Prostate gland (tissue), 2 donors: Measurements from ENCODE around the gene AP5S1.

Experiments used
- CTCF ChIP-seq, 4 experiments: fragments of 200-600 bp in 2 of 4; fragments of 450-650 bp in 2 of 4; sonication (generic) in 2 of 4; IDR thresholded peaks; 1 replicate in 3 of 4; 2 replicates in 1 of 4; pipeline ENCODE4 v1.5.1; 2016 to 2019; ENCODE audit warnings: antibody characterized with exemption in 4 of 4, mild to moderate bottlenecking in 2 of 4, moderate library complexity in 2 of 4
- POLR2A ChIP-seq: fragments of 450-650 bp; IDR thresholded peaks from one replicate; pipeline ENCODE4 v1.6.1; 2016; ENCODE audit warnings: antibody characterized with exemption, mild to moderate bottlenecking
- POLR2AphosphoS5 ChIP-seq: sonication (generic); formaldehyde crosslinking; IDR thresholded peaks from one replicate; pipeline ENCODE4 v1.6.1; 2017; ENCODE audit warnings: antibody characterized with exemption

- TF ChIP-seq CTCF (IDR thresholded peaks at IDR 0.05), result no peak
- no peak for TF ChIP-seq POLR2A
- TF ChIP-seq POLR2AphosphoS5, result no peak
These were observed 15.6 kb upstream of the AP5S1 start for GRCh38 chr20:3804781-3805180.
